ENCODE data around the gene OSBPL10. TPM values are rescaled to one million over a fixed set of nuclear protein-coding genes. Genes with fewer than 3 reads are reported as not detected.

Gene OSBPL10
- total and polyA plus RNA-seq, 2 of the 4 experiments (the other 2 are of a cell fraction), result 9.5 to 10.1 TPM

DNA sequence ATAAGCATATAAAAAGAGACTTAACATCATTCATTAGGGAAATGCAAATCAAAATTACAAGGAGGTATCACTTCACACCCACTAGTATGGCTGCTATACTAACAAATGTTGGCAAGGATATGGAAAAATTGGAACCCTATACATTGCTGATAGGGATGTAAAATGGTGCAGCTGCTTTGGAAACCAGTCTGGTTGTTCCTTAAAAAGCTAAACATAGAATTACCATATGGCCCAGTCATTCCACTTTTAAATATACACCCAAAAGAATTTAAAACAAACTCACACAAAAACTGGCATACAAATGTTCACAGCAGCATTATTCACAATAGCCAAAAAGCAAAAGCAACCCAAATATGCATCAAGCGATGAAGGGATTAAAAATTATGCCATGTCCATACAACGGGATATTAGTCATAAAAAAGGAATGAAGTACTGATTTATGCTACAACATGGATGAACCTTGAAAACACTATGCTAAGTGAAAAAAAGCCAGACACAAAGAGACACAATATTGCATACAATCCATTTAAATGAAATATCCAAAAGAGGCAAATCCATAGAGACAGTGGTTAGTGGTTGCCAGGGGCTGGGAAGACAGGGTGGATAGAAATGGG lies 118.3 kb downstream of the OSBPL10 start:
- H3K4ac ChIP-seq (ENCODE audit: low read depth, low read length), result no peak overlapping the region
- WGBS, 2 experiments (ENCODE audit: extremely low coverage in 2 of 2, insufficient read length in 1 of 2), result no CpG with 5 or more reads among the region's 2 CpGs
- DNase-seq, result peak; percentile 34

More for the DNA sequence above, 118.3 kb downstream of the OSBPL10 start:
- intact Hi-C loops (cut with micrococcal nuclease) (no loop called here), dilution Hi-C loops (cut with HindIII; ENCODE audit: low sequenced_read_pairs, unreplicated experiment) (no loop called here), in situ Hi-C loops (cut with MboI; ENCODE audit: low sequenced_read_pairs) (no loop called here)
- Histone ChIP-seq H3K4me3 (ENCODE audit: insufficient read depth, low read depth, low read length) (no peak overlapping the region), H3K27me3 (ENCODE audit: control insufficient read depth, insufficient read depth, low read length) (no peaks in the 10 kb centered on the region), H2AK5ac (ENCODE audit: low read depth, low read length) (no peak overlapping the region), H3K9me1 (ENCODE audit: insufficient read depth, low read length) (peaks cover 11% of the 10 kb centered on the region; the same call in 1 of the 2 replicates), H2BK15ac (ENCODE audit: low read depth, low read length) (no peak overlapping the region), H3K4me2 (ENCODE audit: low read depth, low read length) (0 out of 2 replicates have a peak overlapping the region, but pooled peaks have one; percentile 15), H3K4me1 (ENCODE audit: control insufficient read depth, insufficient read depth, low read length) (peaks cover 4% of the 10 kb centered on the region), H3K14ac (replicated peaks; ENCODE audit: low read depth, low read length) (no peak overlapping the region), H3K27ac (ENCODE audit: insufficient read depth, low read length) (no peak overlapping the region), H2AFZ (replicated peaks; ENCODE audit: low read length, poor library complexity) (no peak overlapping the region), H2BK120ac (ENCODE audit: low read depth, low read length) (no peak overlapping the region), H3K36me3 (ENCODE audit: control insufficient read depth, insufficient read depth, low read length) (no peaks in the 10 kb centered on the region), H4K5ac (ENCODE audit: low read depth, low read length) (no peak overlapping the region), H3K9ac (ENCODE audit: low read depth, low read length) (no peak overlapping the region), H4K91ac (ENCODE audit: insufficient read depth, low read depth, low read length) (no peak overlapping the region), H2BK5ac (ENCODE audit: low read depth, low read length, poor library complexity, severe bottlenecking) (no peak overlapping the region), H4K8ac (ENCODE audit: low read depth in 2 of 2, low read length in 2 of 2) (no peak overlapping the region), H3K56ac (ENCODE audit: extremely low read depth, insufficient read depth, low read length) (no peak overlapping the region), H3K79me1 (ENCODE audit: low read depth in 1 of 2, low read length in 2 of 2) (no peaks in the 10 kb centered on the region; a peak in 2 of 4 replicates), H3K23ac (ENCODE audit: low read depth, low read length) (no peak overlapping the region), H3K18ac (ENCODE audit: low read depth, low read length) (no peak overlapping the region), H4K20me1 (ENCODE audit: insufficient read depth, low read length) (no peaks in the 10 kb centered on the region), H3K9me3 (ENCODE audit: control insufficient read depth, insufficient read depth, low read length) (no peaks in the 10 kb centered on the region), H2BK20ac (ENCODE audit: low read depth, low read length) (no peak overlapping the region), H2AK9ac (replicated peaks; ENCODE audit: low read depth, low read length, poor library complexity) (no peak overlapping the region)
- ChIA-PET POLR2A (ENCODE audit: unreplicated experiment) (no interaction called here), CTCF (no interaction called here)
- BruUV-seq (replicated peaks), result no TSS peak
- TF ChIP-seq SMC3 (IDR thresholded peaks at IDR 0.05; ENCODE audit: low read depth, low read length), result no peak
- no peak for TF ChIP-seq MAZ (IDR thresholded peaks at IDR 0.05; ENCODE audit: borderline replicate concordance, low read depth, low read length)
- TF ChIP-seq CEBPB (IDR thresholded peaks at IDR 0.05; ENCODE audit: low read depth, low read length), result no peak
- TF ChIP-seq ELK1 (IDR thresholded peaks at IDR 0.05; ENCODE audit: borderline replicate concordance, low read depth, low read length), result no peak
- no peak for TF ChIP-seq NFE2L2 (IDR thresholded peaks at IDR 0.05; ENCODE audit: low read depth, low read length)
- TF ChIP-seq, protein P1, sequence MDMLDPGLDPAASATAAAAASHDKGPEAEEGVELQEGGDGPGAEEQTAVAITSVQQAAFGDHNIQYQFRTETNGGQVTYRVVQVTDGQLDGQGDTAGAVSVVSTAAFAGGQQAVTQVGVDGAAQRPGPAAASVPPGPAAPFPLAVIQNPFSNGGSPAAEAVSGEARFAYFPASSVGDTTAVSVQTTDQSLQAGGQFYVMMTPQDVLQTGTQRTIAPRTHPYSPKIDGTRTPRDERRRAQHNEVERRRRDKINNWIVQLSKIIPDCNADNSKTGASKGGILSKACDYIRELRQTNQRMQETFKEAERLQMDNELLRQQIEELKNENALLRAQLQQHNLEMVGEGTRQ (IDR thresholded peaks at IDR 0.05; ENCODE audit: low read depth, low read length), result no peak
- no peak for TF ChIP-seq FOS (IDR thresholded peaks at IDR 0.05; ENCODE audit: low read depth, low read length)
- TF ChIP-seq MXI1 (IDR thresholded peaks at IDR 0.05; ENCODE audit: borderline replicate concordance, low read depth, low read length), result no peak
- no peak for TF ChIP-seq POLR2A (IDR thresholded peaks at IDR 0.05; ENCODE audit: low read depth, low read length)
- no peak for TF ChIP-seq RAD21 (IDR thresholded peaks at IDR 0.05; ENCODE audit: low read length)
- TF ChIP-seq RFX5 (IDR thresholded peaks at IDR 0.05; ENCODE audit: low read depth, low read length), result no peak
- no peak for TF ChIP-seq BHLHE40 (IDR thresholded peaks at IDR 0.05; ENCODE audit: low read depth, low read length)
- TF ChIP-seq MAFK (IDR thresholded peaks at IDR 0.05; ENCODE audit: low read depth, low read length), result no peak
- TF ChIP-seq, protein P2, sequence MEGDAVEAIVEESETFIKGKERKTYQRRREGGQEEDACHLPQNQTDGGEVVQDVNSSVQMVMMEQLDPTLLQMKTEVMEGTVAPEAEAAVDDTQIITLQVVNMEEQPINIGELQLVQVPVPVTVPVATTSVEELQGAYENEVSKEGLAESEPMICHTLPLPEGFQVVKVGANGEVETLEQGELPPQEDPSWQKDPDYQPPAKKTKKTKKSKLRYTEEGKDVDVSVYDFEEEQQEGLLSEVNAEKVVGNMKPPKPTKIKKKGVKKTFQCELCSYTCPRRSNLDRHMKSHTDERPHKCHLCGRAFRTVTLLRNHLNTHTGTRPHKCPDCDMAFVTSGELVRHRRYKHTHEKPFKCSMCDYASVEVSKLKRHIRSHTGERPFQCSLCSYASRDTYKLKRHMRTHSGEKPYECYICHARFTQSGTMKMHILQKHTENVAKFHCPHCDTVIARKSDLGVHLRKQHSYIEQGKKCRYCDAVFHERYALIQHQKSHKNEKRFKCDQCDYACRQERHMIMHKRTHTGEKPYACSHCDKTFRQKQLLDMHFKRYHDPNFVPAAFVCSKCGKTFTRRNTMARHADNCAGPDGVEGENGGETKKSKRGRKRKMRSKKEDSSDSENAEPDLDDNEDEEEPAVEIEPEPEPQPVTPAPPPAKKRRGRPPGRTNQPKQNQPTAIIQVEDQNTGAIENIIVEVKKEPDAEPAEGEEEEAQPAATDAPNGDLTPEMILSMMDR (conservative IDR thresholded peaks at IDR 0.05; ENCODE audit: low read depth, low read length), result no peak
- TF ChIP-seq RCOR1 (IDR thresholded peaks at IDR 0.05; ENCODE audit: insufficient replicate concordance, low read length), result no peak
- ATAC-seq (ENCODE audit: low read depth), result peak; percentile 54
